ENCODE results near the gene CAPRIN2.

GRCh38 chr12:30779178-30779577 lies 24.4 kb upstream of the CAPRIN2 start:
- TF ChIP-seq POLR2A (IDR thresholded peaks at IDR 0.05; ENCODE audit: control extremely low read depth in 1 of 2, low read depth in 2 of 2, low read length in 2 of 2) = no peak
- no peak for TF ChIP-seq BRCA1 (IDR thresholded peaks at IDR 0.05; ENCODE audit: low read depth, low read length)
- no peak for TF ChIP-seq SP1 (IDR thresholded peaks at IDR 0.05; ENCODE audit: low read depth, low read length)
- TF ChIP-seq CTBP2 (IDR thresholded peaks at IDR 0.05; ENCODE audit: borderline replicate concordance, insufficient read depth, insufficient read length, low read length) = no peak
- no peak for TF ChIP-seq CTCF (IDR thresholded peaks at IDR 0.05; ENCODE audit: control extremely low read depth in 1 of 3, insufficient read depth in 1 of 3, low read depth in 1 of 3, low read length in 3 of 3)
- no peak for TF ChIP-seq RFX5 (IDR thresholded peaks at IDR 0.05; ENCODE audit: borderline replicate concordance, low read depth, low read length)

All from H1 (cell line).